ENCODE data around the gene DCUN1D3. TPM values are rescaled to one million over a fixed set of nuclear protein-coding genes. Genes with fewer than 3 reads are reported as not detected.
"Not testable (repeated sequence)": the region's sequence is repeated elsewhere in the genome, so short reads cannot be mapped to it uniquely, and the experiment has no call there.

Gene DCUN1D3
- total and polyA plus RNA-seq, 2 experiments from 2014 or later, result 8.5 to 13.7 TPM

DNA sequence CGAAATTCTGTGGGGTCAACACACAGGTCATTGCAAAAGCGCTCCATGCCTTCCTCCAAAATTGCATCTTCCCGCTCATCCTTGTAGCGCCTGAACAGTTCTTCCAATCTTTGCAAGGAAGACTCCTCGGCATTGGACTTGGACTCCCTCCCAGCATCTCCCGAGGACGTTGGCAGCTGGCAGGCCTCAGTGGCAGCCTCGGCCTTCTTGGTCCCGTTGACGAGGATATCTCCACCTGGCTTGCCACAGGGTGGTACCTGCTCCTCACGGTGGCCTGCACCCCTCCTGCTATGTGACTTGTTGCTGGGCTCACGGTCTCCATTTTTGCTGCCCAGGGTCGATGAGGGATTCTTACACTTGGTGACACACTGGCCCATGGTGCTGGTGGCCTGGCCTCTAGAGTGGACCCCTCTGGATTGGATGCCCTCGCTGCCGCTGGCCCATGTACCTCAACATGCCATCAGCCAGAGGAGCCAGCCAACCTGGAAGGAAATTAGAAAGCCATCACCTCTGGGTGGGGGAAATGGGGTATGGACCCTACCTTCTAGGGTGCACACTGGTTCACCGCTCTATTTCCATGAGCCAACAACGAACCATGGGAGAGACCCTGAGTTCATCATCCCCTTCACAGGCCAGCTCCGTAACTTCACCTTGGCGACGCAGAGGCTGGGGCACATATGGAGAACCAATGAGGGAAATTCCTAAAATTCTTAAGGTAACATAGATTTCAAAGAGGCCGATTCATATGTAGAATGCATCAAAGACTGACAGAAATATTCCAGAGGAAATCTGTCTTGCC, 37.8 kb downstream of the DCUN1D3 start (continued):
- TF ChIP-seq CREB1 (CRISPR knock-in tag; IDR thresholded peaks at IDR 0.05; ENCODE audit: low read depth) (no peak), ZNF331 (CRISPR knock-in tag; IDR thresholded peaks at IDR 0.05; ENCODE audit: low read depth) (no peak)

DNA sequence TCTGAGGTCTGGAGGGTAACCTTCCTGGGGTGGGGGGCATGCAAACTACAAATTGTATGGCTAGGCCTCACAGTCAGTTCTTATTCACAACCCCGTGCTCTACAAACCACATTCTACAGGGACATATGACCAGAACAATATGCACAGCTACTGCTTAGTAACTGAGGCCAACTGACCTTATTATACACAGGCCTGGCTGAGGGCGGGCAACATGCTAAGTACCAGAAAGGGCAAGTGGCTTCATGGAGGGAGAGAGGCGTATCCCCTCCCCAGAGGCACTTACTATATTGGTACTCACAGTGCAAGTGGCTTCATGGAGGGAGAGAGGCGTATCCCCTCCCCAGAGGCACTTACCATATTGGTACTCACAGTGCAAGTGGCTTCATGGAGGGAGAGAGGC, 39.2 kb downstream of the DCUN1D3 start:
- peaks cover 36% of the 10 kb centered on the region for H3K79me2 ChIP-seq (replicated peaks; ENCODE audit: insufficient read depth)
- H3K9me2 ChIP-seq (ENCODE audit: insufficient read depth); H4K20me1 ChIP-seq (replicated peaks; ENCODE audit: insufficient read depth); DNase-seq (ENCODE audit: low spot score); H3F3A ChIP-seq (replicated peaks; ENCODE audit: low read depth); H3K9me3 Mint-ChIP-seq; H3K4me2 ChIP-seq; H3K27me3 ChIP-seq (ENCODE audit: insufficient read depth); ATAC-seq; H3K4me3 Mint-ChIP-seq; H3K27me3 Mint-ChIP-seq (ENCODE audit: insufficient read depth, low read depth, poor library complexity); H2AFZ ChIP-seq; H3K4me3 ChIP-seq; H3K36me3 ChIP-seq (ENCODE audit: insufficient read depth): not testable (repeated sequence)
- peaks cover 47% of the 10 kb centered on the region for H3K4me1 Mint-ChIP-seq
- peak overlapping the region; percentile 80 for H3K27ac ChIP-seq (ENCODE audit: low read depth)
- H3K36me3 Mint-ChIP-seq (ENCODE audit: low read depth), result peaks cover 32% of the 10 kb centered on the region
- H3K4me1 ChIP-seq (ENCODE audit: insufficient read depth), result peaks cover 46% of the 10 kb centered on the region
- peak overlapping the region; percentile 72; the same call in 1 of the 2 replicates for H3K27ac Mint-ChIP-seq

DNA sequence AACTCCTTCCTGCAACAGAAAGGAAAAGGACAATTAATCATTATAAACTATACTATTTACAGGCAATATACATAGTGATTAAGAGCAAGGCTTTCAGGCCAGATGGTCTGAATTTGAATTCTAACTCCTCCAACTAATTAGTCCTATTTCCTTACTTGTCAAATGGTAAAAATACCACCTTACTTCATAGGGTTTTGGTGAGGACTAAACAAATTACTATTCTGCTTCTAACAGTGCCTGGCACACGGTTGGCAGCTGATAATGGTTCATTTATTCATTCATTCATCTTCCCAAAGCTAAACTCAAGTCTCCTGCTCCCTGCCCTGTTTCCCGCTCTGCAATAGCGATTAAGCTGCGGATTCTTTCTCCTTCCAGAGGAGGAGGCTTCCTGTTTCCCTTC, 39.8 kb downstream of the DCUN1D3 start:
- Histone ChIP-seq H3K9me2 (ENCODE audit: insufficient read depth) (0 out of 2 replicates have a peak, but pooled peaks cover 6% of the 10 kb centered on the region), H3K27ac (ENCODE audit: low read depth) (peak overlapping the region; percentile 67), H3K79me2 (replicated peaks; ENCODE audit: insufficient read depth) (peaks cover 30% of the 10 kb centered on the region), H3K4me2 (0 out of 2 replicates have a peak overlapping the region, but pooled peaks have one; percentile 51), H4K20me1 (replicated peaks; ENCODE audit: insufficient read depth) (no peaks in the 10 kb centered on the region; the same call in 1 of the 2 replicates), H3K4me1 (ENCODE audit: insufficient read depth) (peaks cover 43% of the 10 kb centered on the region), H3K36me3 (ENCODE audit: insufficient read depth) (no peaks in the 10 kb centered on the region; the same call in 1 of the 2 replicates), H3F3A (replicated peaks; ENCODE audit: low read depth) (no peaks in the 10 kb centered on the region), H3K4me3 (no peak overlapping the region), H2AFZ (no peak overlapping the region), H3K27me3 (ENCODE audit: insufficient read depth) (no peaks in the 10 kb centered on the region)
- no peak for TF ChIP-seq NANOG (IDR thresholded peaks at IDR 0.05; ENCODE audit: borderline replicate concordance)
- TF ChIP-seq, protein P1, sequence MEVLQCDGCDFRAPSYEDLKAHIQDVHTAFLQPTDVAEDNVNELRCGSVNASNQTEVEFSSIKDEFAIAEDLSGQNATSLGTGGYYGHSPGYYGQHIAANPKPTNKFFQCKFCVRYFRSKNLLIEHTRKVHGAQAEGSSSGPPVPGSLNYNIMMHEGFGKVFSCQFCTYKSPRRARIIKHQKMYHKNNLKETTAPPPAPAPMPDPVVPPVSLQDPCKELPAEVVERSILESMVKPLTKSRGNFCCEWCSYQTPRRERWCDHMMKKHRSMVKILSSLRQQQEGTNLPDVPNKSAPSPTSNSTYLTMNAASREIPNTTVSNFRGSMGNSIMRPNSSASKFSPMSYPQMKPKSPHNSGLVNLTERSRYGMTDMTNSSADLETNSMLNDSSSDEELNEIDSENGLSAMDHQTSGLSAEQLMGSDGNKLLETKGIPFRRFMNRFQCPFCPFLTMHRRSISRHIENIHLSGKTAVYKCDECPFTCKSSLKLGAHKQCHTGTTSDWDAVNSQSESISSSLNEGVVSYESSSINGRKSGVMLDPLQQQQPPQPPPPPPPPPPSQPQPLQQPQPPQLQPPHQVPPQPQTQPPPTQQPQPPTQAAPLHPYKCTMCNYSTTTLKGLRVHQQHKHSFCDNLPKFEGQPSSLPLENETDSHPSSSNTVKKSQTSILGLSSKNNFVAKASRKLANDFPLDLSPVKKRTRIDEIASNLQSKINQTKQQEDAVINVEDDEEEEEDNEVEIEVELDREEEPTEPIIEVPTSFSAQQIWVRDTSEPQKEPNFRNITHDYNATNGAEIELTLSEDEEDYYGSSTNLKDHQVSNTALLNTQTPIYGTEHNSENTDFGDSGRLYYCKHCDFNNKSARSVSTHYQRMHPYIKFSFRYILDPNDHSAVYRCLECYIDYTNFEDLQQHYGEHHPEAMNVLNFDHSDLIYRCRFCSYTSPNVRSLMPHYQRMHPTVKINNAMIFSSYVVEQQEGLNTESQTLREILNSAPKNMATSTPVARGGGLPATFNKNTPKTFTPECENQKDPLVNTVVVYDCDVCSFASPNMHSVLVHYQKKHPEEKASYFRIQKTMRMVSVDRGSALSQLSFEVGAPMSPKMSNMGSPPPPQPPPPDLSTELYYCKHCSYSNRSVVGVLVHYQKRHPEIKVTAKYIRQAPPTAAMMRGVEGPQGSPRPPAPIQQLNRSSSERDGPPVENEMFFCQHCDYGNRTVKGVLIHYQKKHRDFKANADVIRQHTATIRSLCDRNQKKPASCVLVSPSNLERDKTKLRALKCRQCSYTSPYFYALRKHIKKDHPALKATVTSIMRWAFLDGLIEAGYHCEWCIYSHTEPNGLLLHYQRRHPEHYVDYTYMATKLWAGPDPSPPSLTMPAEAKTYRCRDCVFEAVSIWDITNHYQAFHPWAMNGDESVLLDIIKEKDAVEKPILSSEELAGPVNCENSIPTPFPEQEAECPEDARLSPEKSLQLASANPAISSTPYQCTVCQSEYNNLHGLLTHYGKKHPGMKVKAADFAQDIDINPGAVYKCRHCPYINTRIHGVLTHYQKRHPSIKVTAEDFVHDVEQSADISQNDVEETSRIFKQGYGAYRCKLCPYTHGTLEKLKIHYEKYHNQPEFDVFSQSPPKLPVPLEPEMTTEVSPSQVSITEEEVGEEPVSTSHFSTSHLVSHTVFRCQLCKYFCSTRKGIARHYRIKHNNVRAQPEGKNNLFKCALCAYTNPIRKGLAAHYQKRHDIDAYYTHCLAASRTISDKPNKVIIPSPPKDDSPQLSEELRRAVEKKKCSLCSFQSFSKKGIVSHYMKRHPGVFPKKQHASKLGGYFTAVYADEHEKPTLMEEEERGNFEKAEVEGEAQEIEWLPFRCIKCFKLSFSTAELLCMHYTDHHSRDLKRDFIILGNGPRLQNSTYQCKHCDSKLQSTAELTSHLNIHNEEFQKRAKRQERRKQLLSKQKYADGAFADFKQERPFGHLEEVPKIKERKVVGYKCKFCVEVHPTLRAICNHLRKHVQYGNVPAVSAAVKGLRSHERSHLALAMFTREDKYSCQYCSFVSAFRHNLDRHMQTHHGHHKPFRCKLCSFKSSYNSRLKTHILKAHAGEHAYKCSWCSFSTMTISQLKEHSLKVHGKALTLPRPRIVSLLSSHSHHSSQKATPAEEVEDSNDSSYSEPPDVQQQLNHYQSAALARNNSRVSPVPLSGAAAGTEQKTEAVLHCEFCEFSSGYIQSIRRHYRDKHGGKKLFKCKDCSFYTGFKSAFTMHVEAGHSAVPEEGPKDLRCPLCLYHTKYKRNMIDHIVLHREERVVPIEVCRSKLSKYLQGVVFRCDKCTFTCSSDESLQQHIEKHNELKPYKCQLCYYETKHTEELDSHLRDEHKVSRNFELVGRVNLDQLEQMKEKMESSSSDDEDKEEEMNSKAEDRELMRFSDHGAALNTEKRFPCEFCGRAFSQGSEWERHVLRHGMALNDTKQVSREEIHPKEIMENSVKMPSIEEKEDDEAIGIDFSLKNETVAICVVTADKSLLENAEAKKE (CRISPR knock-in tag; IDR thresholded peaks at IDR 0.05), result no peak
- no peak for TF ChIP-seq STAT1 (IDR thresholded peaks at IDR 0.05; ENCODE audit: unreplicated experiment)
- TF ChIP-seq, protein P2, sequence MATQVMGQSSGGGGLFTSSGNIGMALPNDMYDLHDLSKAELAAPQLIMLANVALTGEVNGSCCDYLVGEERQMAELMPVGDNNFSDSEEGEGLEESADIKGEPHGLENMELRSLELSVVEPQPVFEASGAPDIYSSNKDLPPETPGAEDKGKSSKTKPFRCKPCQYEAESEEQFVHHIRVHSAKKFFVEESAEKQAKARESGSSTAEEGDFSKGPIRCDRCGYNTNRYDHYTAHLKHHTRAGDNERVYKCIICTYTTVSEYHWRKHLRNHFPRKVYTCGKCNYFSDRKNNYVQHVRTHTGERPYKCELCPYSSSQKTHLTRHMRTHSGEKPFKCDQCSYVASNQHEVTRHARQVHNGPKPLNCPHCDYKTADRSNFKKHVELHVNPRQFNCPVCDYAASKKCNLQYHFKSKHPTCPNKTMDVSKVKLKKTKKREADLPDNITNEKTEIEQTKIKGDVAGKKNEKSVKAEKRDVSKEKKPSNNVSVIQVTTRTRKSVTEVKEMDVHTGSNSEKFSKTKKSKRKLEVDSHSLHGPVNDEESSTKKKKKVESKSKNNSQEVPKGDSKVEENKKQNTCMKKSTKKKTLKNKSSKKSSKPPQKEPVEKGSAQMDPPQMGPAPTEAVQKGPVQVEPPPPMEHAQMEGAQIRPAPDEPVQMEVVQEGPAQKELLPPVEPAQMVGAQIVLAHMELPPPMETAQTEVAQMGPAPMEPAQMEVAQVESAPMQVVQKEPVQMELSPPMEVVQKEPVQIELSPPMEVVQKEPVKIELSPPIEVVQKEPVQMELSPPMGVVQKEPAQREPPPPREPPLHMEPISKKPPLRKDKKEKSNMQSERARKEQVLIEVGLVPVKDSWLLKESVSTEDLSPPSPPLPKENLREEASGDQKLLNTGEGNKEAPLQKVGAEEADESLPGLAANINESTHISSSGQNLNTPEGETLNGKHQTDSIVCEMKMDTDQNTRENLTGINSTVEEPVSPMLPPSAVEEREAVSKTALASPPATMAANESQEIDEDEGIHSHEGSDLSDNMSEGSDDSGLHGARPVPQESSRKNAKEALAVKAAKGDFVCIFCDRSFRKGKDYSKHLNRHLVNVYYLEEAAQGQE (IDR thresholded peaks at IDR 0.05; ENCODE audit: unreplicated experiment), result no peak
- TF ChIP-seq ZNF114 (CRISPR knock-in tag; IDR thresholded peaks at IDR 0.05), result no peak
- TF ChIP-seq EZH2 (IDR thresholded peaks at IDR 0.05; ENCODE audit: low read depth, unreplicated experiment), result no peak
- TF ChIP-seq JUNB (IDR thresholded peaks at IDR 0.05; ENCODE audit: unreplicated experiment), result no peak
- H3K4me3 Mint-ChIP-seq, result no peak overlapping the region
- DNase-seq (ENCODE audit: low spot score) (no peak), ATAC-seq (no peak)
- H3K4me1 Mint-ChIP-seq, result peaks cover 45% of the 10 kb centered on the region
- H3K27me3 Mint-ChIP-seq (ENCODE audit: insufficient read depth, low read depth, poor library complexity), result peaks cover 6% of the 10 kb centered on the region
- H3K36me3 Mint-ChIP-seq (ENCODE audit: low read depth), result peaks cover 32% of the 10 kb centered on the region
- H3K27ac Mint-ChIP-seq, result peak overlapping the region; percentile 35; the same call in 1 of the 2 replicates
- no peaks in the 10 kb centered on the region for H3K9me3 Mint-ChIP-seq
